GM06990 (cell line): ENCODE results near the gene MAGI1.

Source experiments
- DNase-seq: peaks from one replicate; pipeline ENCODE4 v3.0.0-alpha.2; 2011; ENCODE audit not compliant: insufficient read length; ENCODE audit errors: extremely low read depth
- H3K27me3 ChIP-seq: replicated peaks from 2 replicates; pipeline ENCODE4 v1.6.0; 2011; ENCODE audit warnings: low read length; ENCODE audit not compliant: control insufficient read depth, insufficient read depth
- H3K36me3 ChIP-seq: 2 replicates; pipeline ENCODE4 v1.5.1; 2011; ENCODE audit warnings: low read length; ENCODE audit not compliant: control insufficient read depth, insufficient read depth
- H3K4me3 ChIP-seq: replicated peaks from 2 replicates; pipeline ENCODE4 v1.5.1; 2011; ENCODE audit warnings: low read depth, mild to moderate bottlenecking, control low read depth, low read length
- CTCF ChIP-seq: IDR thresholded peaks from 2 replicates; pipeline ENCODE4 v1.5.1; 2011; ENCODE audit warnings: low read length, control low read depth, mild to moderate bottlenecking, inconsistent platforms; ENCODE audit not compliant: insufficient read depth, poor library complexity, severe bottlenecking

Gene MAGI1

GRCh38 chr3:65786890-65787289 is 251.8 kb downstream of the MAGI1 start:
- no peaks in the 10 kb centered on the region for H3K36me3 ChIP-seq
- no peak overlapping the region for H3K4me3 ChIP-seq
- TF ChIP-seq CTCF = no peak
- H3K27me3 ChIP-seq = no peaks in the 10 kb centered on the region
- no peak for DNase-seq

- no peak overlapping the region for H3K4me3 ChIP-seq
- no peaks in the 10 kb centered on the region for H3K36me3 ChIP-seq
- DNase-seq = peak; percentile 23
- TF ChIP-seq CTCF = peak; percentile 63
- H3K27me3 ChIP-seq = no peaks in the 10 kb centered on the region
Measured at GRCh38 chr3:65785065-65785645, 253.6 kb downstream of the MAGI1 start.

- no peaks in the 10 kb centered on the region for H3K36me3 ChIP-seq
- TF ChIP-seq CTCF = no peak
- H3K4me3 ChIP-seq = no peak overlapping the region
- no peak for DNase-seq
- H3K27me3 ChIP-seq = no peaks in the 10 kb centered on the region
Measured at GRCh38 chr3:65783117-65783516, 255.6 kb downstream of the MAGI1 start.

GRCh38 chr3:65781594-65781993 is 257.1 kb downstream of the MAGI1 start:
- TF ChIP-seq CTCF = no peak
- H3K4me3 ChIP-seq = no peak overlapping the region

GRCh38 chr3:65779390-65779789 is 259.3 kb downstream of the MAGI1 start:
- no peak for TF ChIP-seq CTCF
- Histone ChIP-seq H3K27me3 (no peaks in the 10 kb centered on the region), H3K36me3 (no peaks in the 10 kb centered on the region), H3K4me3 (no peak overlapping the region)
- no peak for DNase-seq

More at GRCh38 chr3:65781594-65781993, 257.1 kb downstream of the MAGI1 start:
- no peaks in the 10 kb centered on the region for H3K27me3 ChIP-seq
- no peak for DNase-seq
- H3K36me3 ChIP-seq = no peaks in the 10 kb centered on the region

GRCh38 chr3:65778968-65779367 is 259.8 kb downstream of the MAGI1 start:
- H3K36me3 ChIP-seq = no peaks in the 10 kb centered on the region
- no peak for TF ChIP-seq CTCF
- H3K27me3 ChIP-seq = no peaks in the 10 kb centered on the region
- no peak for DNase-seq
- no peak overlapping the region for H3K4me3 ChIP-seq
